Fibroblast of the aortic adventitia (primary cell): Measurements from ENCODE around the gene ITGA6. TPM values are rescaled to one million over a fixed set of nuclear protein-coding genes. Genes with fewer than 3 reads are reported as not detected.

Experiments used
- DNase-seq: peaks from one replicate; pipeline ENCODE4 v3.0.0-alpha.2; 2010; ENCODE audit warnings: low read depth
- H3K4me3 ChIP-seq: 2 replicates; pipeline ENCODE4 v1.5.1; 2011; ENCODE audit warnings: low read depth, mild to moderate bottlenecking, control low read depth, low read length, moderate library complexity
- total RNA-seq: library from RNA; depleted of rRNA; stranded (reverse); fragments of >200 nt; gene quantifications from 2 replicates; pipeline ENCODE4 v1.2.3, GENCODE V29; 2012; ENCODE audit warnings: low replicate concordance
- TF ChIP-seq, protein P1 (sequence below): IDR thresholded peaks from 2 replicates; pipeline ENCODE4 v1.5.1; 2011; ENCODE audit warnings: mild to moderate bottlenecking, low read length, control low read depth, inconsistent platforms; ENCODE audit not compliant: insufficient read depth

ITGA6 gene
- total RNA-seq, 1 donor: 29.1 TPM

- TF ChIP-seq, protein P1, sequence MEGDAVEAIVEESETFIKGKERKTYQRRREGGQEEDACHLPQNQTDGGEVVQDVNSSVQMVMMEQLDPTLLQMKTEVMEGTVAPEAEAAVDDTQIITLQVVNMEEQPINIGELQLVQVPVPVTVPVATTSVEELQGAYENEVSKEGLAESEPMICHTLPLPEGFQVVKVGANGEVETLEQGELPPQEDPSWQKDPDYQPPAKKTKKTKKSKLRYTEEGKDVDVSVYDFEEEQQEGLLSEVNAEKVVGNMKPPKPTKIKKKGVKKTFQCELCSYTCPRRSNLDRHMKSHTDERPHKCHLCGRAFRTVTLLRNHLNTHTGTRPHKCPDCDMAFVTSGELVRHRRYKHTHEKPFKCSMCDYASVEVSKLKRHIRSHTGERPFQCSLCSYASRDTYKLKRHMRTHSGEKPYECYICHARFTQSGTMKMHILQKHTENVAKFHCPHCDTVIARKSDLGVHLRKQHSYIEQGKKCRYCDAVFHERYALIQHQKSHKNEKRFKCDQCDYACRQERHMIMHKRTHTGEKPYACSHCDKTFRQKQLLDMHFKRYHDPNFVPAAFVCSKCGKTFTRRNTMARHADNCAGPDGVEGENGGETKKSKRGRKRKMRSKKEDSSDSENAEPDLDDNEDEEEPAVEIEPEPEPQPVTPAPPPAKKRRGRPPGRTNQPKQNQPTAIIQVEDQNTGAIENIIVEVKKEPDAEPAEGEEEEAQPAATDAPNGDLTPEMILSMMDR: no peak
- DNase-seq: no peak
- no peak overlapping the region for H3K4me3 ChIP-seq
Measured at GRCh38 chr2:172415157-172415864, 12.1 kb upstream of the ITGA6 start.

- TF ChIP-seq, protein P1: no peak
- H3K4me3 ChIP-seq: no peak overlapping the region
- no peak for DNase-seq
Measured at GRCh38 chr2:172415865-172416183, 11.6 kb upstream of the ITGA6 start.

- H3K4me3 ChIP-seq: no peak overlapping the region
- no peak for DNase-seq
- TF ChIP-seq, protein P1: no peak
Measured at GRCh38 chr2:172416447-172417058, 10.8 kb upstream of the ITGA6 start.

DNA sequence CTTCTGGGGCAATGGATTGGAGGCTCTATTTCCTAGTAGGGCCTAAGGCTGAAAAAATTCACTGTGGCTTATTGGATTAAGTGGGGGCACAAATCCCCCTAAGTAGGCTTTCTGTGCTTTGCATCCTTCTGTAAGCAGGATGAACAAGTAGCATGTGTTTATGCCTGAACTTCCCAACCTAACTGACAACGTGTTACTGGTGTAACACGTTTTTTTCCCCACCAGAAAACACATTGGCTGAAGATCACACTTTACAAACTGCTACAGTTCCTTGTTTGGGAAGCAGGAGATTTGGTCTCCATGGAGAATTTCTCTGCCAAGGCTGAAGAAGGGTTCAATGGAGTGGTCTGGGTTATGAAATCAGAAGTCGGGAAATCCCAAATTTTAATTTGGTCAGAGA lies 7.2 kb upstream of the ITGA6 start:
- no peak for DNase-seq
- H3K4me3 ChIP-seq: no peak overlapping the region
- TF ChIP-seq, protein P1: no peak

DNA sequence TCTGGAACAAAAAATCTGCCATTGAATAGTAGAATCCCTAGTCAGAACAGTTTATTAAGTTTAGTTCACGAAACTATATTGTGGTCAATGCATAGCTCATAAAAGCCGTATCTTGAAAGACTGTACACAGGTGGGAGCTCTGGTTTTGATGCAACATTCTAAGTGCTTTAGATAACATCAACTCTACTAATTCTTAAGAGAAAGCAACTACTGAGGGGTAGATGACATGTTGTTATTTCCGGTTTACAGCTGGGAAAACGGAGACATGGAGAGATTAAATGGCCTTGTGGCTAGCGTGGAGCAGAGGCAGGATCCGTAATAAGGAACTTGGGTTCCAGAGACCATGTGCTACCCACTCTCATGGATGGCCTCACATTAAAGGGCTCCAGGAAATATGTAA lies 4.2 kb upstream of the ITGA6 start:
- H3K4me3 ChIP-seq: no peak overlapping the region
- TF ChIP-seq, protein P1: no peak
- no peak for DNase-seq

- H3K4me3 ChIP-seq: no peak overlapping the region
- TF ChIP-seq, protein P1: no peak
- DNase-seq: no peak
Measured at GRCh38 chr2:172425336-172425735, 2.0 kb upstream of the ITGA6 start.
